Kidney tubule cell (primary cell): ENCODE measurements around the gene CCDC187.
"Not testable (repeated sequence)": the region's sequence is repeated elsewhere in the genome, so short reads cannot be mapped to it uniquely, and the experiment has no call there.

Source experiments
- DNase-seq: peaks from one replicate; pipeline ENCODE4 v3.0.0-alpha.2; 2018; ENCODE audit warnings: low spot score

CCDC187 gene

DNA sequence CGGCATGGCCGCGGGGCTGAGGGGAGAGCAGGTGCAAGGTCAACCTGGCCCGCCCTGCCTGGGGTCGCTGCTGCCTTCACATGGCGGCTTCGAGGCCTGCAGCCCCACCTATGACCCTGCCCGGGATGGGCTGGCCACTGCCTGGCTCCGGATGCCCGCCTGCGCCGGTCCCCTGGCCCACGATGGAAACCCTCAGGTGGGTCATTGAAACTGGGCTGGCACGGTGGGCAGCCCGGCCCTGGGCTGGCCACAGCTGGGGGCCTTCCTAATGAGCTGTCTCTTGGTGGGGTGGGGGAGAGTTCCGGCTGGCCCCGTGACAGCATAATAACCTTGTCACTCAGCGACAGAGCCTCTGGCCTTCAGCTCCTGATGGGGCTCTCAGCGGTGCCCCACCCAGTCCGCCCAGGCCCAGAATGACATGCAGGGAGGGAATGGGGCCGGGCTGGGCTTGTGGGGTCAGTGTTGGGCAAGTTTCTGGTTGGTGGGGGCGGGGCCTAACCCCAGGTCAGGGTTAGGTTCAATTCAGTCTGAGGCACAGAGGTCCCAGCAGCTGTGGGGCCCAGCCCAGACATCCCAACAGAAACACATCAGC, at the start of gene CCDC187:
Gene CCDC187 (minus strand): TSS at position 270 of the 592 bp plus-strand sequence. CDS start 264 bp downstream, at position 6.
- DNase-seq = no peak

DNA sequence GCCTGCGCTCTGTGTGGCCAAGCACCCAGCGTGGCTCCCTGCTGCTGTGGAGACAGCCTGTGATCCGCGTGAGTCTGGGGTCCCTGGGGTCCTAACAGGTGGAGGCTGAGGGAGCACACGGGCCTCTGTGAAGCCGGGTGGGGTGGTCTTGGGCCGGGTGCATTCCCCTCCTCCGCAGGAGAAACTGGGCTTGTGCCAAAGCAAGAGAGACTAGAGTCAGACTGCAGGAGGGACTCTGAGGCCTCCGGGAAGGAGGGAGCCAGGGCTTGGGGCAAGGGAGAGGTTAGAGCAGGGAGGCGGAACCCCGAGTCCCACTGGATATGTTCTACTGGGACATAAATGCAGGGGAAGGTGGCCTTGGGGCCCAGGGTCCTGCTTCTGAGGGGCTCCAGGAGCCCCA, 49.2 kb upstream of the CCDC187 start:
- DNase-seq = no peak

DNA sequence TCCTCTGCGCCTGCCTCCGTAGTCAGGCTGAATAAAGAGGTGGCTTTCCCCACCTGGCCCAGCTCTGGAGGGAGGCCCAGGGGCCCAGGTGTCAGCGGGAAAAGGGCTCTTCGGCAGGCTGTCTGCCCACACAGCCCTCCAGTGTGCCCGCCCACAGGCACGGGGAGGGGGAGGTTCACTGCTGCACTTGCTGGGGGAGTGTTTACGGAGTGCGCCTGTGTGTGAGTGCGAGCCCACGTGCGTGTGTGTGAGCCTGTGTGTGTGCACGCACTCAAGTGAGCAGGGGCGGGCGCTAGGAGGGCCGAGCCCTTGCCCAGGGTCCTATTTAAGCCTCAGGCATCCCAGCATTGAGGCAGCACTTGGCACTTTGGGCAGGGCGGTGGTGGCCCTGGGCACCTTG, 48.8 kb upstream of the CCDC187 start:
- DNase-seq = no peak

DNA sequence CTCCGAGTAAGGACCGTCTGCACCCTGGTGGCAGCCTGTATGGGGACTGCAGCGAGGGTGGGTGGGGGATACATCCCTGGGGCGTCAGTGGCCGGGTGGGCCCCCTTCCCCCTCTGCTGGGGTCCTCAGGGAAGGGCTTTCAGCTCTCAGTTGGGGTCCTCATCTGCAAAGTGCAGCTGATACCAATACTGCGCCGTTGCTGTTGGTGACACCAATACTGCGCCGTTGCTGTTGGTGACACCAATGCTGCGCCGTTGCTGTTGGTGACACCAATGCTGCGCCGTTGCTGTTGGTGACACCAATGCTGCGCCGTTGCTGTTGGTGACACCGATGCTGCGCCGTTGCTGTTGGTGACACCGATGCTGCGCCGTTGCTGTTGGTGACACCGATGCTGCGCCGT, 48.0 kb upstream of the CCDC187 start:
- not testable (repeated sequence) for DNase-seq

DNA sequence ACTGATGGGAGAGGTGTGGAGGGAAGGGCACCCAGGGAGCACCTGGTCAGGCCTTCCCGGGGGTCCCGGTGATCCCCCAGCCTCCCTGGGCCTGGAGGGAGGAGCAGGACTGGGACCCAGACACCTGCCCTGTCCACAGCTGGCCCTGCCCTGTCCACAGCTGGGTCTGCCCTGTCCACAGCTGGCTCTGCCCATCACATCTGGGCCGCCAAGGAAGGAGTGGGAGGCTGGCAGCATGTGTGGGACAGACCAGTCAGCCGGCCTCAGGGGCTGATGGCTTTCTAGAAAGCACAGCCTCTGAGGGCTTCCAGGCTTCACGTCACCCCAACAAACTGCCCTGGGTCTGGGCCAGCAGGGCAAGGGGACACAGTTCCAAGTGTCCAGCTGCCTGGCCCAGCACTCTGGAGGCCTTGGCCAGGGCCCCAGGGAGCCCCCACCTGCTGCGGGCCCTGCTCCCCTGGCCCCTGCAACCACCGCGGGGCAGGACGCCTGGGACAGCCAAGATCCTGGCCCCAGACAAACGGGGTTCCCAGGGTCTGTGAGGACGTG, 47.4 kb upstream of the CCDC187 start:
- DNase-seq = no peak

DNA sequence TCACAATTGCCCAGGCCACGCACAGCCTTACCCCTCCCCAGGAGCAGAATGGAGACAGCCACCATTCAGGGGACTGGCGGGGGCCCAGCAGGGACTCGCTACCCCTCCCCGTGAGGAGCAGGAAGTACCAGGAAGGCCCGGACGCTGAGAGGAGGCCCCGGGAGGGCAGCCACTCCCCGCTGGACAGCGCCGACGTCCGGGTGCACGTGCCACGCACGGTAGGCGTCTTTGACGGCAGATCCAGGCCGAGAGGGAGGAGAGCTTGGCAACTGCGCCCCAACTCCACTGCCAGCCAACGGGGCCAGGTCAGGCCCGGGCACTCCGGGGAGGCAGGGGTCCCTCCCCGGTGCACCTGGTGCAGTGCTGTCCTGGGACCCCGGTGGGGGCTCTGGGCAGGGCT, 45.7 kb upstream of the CCDC187 start:
- no peak for DNase-seq

DNA sequence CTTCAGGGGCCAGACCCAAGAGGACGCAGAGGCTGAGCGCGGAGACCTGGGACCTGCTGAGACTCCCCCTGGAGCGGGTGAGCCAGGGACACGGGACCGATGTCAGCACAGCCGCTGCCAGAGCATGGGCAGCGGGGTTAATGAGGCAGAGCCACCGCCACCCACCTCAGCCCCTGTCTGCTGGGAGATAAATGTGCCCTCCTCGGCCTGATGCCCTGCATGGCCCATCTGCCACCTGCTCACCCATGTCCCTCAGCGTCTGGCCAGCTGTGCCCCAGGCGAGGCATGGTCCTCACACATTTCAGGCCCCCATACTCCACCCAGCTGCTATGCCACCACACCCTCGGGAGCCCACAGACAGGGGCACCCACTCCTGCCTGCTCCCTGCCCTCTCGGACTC, 44.8 kb upstream of the CCDC187 start:
- no peak for DNase-seq

DNA sequence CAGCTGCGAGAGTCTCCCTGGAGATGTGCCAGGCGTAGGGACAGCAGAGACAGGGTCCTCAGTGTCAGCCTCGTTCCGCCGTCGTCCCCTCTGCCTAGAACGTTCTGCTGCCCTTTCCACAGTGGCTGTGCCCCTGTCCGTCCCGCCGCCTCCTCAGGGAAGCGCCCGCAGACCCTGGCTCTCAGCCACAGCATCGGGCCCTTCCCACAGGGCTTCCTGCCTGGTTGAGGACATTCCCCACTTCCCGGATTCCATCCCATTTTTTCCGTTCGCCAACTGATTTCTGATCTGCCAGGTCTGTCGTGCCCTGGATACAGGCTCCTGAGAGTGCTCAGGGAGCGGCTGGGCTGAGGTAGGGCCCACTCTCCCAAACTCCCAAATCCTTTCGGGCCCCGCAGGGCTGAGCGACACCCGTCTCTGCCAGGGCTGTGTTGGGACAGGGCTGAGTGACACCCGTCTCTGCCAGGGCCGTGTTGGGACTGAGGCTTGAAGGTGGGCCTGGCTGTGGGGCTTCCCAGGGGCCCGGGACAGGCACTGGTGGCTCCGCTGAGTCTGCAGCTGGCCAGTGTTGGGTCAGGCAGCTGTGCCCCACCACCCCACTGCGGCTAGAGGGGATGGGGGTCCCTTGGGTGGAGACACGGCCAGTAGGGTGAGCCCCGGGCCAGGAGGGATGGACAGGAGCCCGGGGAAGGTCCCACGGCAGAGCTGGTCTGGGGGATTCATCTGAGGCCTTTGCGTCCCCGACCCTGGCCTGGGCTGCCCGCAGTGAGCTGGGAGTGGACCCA, 43.8 kb upstream of the CCDC187 start:
- no peak for DNase-seq

DNA sequence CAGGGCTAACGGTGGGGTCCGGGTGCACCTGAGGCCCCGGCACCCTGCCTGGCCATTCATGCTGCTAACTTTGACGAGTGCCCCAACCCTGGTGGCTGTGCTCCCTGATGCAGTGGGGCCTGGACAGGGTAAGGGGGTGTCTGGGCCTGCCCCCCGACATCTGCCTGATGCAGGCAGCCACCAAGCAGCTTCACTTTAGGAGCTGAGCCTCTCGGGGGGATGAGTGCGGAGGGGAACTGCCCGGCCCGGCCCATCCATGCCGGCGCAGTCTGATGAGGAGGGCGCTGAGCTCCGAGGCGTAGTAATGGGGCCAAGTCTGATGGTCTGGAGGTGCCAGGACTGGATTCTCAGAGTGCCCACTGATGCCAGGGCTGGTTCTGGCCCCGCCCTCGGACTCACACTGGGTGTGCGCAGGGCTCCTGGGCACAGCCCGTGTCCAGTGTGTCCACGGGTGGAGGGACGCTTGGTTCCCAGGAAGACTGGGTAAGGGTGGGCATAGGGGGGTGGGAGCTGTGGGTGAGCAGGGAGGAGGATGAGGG, 43.1 kb upstream of the CCDC187 start:
- DNase-seq = no peak

DNA sequence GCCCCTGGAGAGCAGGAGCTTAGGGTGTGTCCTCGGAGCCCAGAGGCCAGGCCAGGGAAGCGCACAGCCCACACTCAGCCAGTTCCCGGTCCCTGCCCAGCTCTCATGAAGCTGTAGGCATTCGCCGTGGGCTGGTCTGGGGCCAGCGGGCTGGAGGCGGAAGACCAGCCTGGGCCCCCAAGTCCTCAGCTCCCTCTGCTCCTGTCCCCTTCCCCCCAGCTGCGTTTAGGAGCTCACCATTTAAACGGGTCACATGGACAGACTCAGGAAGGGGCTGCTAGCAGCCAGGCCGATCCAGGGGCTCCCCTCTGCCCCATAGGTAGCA, 42.2 kb upstream of the CCDC187 start:
- DNase-seq = no peak

DNA sequence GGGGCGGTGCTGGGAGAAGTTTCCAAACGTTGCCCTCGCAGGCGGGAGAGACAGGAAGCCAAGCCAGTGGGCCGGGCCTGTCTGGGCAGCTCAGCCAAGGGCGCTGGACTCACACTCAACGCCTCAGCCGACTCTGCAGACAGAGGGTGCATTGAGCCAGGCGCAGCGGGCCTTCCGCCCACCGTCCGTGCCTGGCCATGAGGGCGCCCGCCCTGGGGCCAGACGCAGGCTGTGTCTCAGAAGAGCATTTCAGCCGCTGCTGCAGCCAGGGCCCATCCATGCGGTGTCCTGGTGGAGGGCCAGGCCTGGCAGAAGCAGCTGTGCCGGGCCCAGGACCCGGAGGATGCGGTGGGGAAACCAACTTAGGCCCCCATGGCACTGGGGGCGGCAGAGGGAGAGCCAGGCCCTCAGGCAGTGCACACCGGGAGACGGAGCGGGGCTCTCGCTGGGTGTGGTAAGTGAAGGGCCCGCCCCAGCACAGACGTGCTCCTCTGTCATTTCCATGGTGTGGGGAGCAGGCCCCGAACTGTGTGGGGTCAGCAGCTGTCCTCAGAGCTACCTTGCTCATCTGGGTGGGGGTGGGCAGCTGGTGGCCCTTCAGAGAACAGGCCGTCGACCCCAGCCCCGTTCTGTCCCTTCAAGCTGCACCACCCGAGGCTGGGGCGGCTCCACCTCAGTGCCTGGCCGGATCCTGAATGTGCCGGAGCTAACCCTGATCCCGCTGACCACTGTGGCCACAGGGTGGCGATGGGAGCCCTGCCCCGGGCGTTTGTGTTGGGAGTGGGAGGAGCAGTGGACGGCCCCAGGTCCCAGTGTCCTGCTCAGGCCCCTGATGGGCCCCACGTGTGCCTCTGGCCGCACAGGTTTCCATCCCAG, 41.6 kb upstream of the CCDC187 start:
- peak; percentile 63 for DNase-seq

DNA sequence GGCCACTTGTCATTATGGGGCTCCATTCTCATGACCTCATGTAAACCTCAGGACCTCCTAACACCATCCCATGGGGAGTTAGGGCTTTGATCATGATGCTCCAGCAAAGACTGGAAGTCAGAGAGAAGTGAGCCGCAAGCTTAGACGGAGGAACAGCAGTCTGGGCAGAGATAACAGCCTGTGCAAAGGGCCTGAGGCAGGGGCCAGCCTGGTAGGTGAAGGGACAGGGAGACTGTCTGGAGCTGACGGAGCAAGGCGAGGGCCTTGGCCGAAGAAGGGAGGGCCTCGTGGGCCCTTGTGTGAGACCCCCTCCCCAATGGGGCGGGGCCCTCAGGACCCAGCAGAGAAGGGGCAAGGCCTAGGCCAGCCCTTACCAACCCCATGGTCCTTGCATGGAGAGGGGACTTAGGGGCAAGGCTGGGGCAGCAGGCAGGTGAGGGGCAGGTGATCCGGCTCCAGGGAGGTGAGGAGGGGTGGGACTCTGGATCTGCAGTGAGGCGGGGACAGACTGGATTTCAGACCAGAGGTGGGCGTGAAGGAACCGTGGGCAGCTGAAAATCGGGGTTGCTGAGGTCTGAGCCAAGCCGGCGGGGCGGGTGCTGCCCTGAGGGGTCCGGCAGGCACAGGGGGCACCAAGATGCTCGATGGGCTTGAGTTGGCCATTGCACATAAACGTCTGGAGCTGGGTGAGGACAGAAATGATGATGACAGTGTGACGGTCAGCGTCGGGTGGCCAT, 40.8 kb upstream of the CCDC187 start:
- no peak for DNase-seq

DNA sequence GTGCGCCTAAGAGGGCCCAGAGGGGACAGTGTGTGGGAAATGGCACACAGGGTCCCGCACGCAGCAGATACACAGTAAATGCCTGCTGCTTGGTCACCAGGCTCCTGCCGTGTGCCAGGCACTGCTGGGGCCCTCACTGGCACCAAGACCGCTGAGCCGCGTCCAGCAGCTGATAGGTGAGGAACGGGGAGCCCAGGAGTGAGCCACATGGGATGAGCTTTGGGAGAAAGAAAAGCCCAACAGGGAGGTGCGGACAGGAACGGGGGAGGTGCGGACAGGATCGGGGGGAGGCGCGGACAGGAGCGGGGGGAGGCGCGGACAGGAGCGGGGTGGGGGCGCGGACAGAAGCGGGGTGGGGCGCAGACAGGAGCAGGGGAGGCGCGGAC, 40.0 kb upstream of the CCDC187 start:
- no peak for DNase-seq

DNA sequence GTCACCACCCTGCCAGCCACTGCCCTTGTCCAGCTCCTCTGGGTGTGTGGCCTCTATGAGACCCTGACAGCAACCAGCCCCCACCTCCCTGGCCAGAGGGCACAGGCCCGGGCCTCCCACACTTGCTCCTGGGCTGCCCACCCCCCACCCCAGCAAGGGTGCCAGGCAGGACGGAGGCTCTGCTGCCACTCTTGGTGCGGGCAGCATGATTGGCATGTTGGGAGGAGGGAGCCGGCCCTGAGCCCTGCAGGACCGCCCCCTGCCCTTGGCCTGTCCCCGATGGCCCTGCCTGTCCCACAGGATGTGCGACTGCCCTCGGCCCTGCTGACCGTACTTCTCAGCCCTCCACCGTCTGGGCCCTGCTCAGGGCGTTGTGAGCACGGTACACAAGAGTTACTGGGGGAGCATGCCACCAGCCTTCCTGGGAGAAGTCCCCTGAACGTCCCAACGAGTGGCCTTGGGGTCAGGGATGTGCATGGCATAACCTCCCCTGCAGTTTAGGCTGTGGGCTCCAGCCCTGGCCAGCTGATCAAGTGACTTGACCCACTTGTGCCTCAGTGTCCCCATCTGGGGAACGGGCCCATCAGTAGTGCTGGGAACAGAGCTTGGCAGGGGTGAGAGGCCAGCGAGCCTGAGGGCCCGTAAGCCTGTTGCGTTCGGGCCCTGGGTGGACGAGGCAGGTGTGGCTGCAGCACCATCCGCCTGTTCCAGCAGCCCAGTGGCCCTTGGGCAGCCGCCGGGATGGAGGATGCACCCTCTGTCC, 39.4 kb upstream of the CCDC187 start:
- no peak for DNase-seq

DNA sequence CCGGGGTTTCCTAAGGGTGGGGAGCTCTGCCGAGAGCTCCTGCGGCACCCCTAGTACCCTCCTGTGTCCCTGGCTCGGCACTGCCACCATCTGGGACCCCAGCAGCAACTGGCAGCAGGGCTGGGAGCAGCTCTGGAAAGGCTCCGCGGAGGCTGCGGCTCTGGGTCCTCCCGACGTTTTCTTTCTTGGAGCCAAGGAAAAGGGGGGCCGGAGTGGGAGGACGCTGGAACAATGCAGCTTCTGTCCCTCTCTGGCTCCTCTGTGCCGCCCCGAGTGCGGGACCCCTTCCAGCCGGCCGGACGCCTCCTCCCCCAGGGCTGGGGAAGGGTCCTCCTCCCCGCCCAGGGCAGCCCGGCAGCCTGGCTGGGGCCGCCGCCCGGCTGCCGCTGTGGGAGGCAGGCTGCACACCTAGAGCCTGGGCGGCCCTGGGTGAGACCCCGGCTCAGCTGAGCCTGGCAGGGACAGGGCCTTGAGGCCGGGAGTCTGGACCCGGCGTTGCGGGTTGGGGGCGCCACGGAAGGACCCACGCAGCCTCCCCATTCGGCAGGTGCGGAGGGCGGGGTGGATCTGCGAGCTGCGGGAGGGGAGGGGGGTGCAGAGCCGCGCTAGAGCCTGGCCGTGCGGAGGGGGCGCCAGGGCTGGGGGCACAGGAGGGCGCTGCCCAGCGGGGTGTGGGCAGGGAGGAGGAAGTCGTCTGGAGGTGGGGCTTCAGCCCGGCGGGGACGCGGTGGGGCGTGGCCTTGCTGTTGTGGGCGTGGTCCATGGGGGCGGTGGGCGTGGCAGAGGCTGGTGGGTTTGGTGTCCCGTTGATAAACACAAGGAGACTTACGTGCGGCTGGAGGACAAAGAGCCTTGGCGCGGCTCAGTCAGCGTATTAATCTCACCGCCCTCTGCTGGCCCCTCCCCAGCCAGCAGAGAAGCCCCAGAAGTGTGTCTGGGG, 38.6 kb upstream of the CCDC187 start:
- peak; percentile 75 for DNase-seq

DNA sequence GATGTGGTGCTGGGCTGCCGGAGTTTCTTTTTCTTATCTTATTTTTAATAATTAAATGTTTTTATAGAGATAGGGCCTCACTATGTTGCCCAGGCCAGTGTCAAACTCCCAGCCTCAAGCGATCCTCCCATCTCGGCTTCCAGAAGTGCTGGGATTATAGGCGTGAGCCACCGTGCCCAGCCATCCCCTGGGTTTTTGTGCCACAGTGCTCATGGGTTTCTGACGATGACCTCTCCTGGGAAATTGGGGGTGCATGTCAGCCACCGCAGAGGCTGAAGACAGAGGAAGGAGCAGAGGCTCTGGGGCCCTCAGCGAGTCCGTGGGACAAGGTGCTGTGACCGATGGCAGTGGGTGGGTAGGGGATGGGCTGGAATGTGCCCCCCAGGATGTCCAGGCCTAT, 37.9 kb upstream of the CCDC187 start:
- DNase-seq = no peak

DNA sequence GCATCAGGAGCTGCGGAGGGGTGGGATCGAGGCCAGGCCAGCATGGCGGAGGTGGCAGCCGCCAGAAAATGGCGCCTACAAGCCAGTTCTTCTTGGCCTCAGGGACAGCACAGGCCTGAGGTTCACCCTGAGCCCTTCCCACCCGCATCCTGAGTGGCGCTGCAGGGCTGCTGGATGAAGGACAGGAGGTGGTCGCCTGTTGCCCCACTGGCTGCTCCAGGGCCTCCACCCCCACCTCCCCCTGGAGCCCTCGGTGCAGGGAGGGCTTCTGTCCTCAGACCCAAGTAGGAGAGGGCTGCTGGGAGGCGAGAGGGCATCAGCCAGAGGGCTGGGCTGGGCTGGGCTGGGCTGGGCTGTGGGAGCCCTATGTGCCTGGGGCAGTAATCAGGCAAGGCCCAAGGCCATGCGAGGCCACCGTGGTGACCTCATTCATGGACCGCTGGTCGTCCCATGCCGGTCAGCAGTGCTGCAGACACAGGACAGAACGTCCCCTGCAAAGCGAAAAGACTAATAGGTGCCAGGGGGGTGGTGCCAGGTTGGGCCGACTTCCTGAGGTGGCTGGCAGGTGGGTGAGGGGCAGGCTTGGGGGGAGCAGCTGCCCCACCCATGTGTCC, 37.3 kb upstream of the CCDC187 start:
- no peak for DNase-seq

DNA sequence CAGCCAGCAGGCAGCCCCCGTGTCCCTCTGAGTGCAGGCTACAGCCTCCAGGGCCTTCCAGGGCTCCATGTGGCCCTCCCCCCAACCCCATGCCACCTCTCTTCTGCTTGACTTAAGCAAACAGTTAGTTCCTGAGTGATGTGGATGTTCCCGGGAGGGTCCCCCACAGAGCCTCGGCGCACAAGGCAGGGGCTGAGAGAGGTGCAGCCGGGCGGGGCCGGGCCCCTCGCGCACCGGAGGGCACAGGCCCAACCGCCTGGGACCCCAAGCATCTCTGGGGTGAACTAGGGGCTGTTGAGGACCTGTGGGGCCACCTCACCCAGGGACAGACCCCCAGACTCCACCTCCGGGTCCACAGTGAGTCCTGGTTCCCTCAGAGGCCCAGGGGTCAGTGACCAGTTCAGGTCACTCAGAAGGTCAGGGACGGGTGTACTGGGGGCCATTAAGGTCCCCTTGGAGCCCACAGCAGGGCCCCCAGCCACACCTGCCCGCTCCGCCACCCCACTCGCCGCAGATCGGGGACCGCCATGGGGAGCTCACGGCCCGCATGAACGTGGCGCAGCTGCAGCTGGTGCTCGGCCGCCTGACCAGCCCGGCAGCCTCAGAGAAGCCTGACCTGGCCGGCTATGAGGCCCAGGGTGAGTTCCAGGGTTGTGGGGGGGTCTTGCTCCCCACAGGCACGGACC, 36.6 kb upstream of the CCDC187 start:
- no peak for DNase-seq

DNA sequence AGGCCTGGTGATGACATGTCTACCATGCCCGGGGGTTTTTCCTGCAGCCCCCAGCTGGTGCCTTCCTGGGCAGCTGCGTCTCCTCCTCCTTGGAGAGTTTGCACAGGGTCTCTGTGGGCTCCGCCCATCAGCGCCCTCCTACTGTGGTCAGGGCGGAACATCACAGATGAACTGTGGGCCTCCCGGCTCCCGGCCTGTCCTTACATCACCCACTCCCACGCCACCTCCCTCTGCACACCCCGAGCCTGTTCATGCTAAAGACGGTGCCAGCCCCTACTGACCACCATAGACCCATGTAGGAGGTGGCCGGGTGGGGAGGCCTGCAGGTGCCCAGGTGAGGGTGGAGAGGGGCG, 36.0 kb upstream of the CCDC187 start:
- DNase-seq = no peak
